ENCODE measurements around the gene MANBA.

Gene MANBA

DNA sequence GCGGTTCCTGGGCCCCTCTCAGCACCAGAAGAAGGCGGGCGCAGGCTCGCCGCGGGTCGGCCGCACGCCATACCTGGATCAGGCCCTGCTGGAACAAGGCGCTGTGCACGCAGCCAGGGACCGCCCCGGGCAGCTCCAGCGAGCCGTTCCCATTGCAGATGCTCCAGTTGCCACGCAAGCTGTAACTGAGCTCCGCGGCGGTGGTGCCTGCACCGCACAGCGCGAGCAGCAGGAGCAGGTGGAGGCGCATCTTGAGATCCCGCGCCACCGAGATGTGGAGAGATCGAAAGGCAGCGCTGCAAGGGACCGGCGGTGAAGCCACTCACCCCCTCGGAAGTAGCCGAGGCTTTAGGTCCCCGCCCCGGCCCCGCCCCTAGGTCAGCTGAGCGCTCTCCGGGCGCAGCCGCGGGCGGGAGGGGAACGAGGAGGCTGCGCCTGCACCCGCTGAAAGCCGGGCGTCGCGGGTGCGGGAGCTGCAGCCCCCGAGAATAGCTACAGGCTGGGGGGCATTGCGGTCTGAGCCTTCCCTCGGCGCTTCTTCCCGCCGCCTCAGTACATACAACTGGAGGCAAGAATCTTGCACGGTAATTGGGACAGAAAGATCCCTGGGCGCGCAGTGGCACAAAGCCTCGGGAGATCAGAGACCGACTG is at the start of gene MANBA:
Gene MANBA (minus strand): TSS at position 324 of the 651 bp plus-strand sequence. CDS start 74 bp downstream, at position 250.
- FAIRE-seq: no peak

DNA sequence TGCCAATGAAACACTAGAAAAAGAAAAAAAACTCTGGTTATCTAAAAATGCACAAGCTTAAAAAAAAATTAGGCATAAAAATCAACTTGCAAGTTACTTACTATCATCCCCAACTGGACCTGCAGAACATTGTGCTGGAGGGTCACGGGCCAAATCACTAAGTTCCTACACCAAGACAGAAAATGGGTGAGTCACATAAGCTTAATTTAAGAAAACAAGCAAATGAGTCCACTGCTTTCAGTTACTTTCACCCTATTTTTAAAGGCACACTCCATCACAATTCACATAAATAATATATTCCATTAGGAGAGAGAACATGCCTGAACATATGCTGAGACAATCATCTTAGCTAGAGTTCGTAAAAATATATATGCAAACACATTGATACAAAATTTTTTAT is 48.9 kb upstream of the MANBA start:
- FAIRE-seq: peak; percentile 6

DNA sequence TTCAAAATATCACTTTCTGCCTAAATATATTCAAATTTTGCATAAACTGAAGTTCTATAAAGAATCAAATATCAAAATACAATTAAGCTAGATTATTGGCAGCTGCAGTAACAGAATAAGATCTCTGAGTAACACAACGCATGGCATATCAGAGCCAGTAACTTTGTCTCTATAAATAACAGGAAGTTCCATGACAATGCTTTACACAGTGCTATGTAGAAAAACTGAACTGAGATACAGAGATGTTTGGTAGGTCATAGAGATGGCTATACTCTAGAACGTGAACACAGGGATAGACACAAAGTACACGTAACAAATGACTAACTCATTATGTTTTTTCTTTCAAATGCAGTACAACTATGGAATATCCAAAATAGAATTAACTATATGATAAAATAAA is 48.4 kb upstream of the MANBA start:
- peak; percentile 59 for FAIRE-seq

DNA sequence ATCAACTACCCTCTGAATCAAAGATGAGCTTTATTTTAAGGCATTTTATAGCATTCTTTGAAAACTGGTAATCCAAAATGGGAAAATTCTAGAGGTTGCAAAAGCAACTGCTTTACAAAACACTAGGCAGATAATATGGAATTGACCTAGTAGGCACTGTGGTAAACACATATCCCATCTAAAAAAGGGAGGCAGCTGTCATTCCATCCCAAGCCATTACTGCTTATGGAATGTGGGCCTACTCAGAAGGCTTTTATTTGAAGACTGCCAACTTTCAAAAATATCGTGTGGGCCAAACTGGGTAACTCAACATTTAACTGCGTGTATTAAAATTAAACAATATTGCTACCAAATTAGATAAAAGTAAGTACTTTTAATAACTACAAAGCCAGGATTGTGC is 47.2 kb upstream of the MANBA start:
- FAIRE-seq: no peak

DNA sequence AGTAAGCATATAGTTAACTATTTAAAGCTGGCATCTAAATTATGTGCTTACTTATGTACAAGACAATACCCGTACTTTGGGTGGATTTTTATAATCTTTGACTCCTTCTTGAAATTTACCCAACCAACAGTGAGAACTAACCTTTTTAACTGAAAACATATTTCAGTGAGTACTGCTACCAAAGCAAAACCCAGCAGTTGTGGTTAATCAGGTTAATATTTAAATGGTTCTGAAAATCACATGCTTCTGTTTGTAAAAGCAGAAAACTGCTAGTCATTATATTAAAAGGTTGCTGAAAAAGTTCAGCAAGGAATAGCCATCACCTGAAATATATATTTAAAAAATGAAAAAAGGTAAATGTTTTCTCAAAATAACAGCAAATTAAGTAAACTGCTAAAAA is 46.6 kb upstream of the MANBA start:
- no peak for FAIRE-seq

DNA sequence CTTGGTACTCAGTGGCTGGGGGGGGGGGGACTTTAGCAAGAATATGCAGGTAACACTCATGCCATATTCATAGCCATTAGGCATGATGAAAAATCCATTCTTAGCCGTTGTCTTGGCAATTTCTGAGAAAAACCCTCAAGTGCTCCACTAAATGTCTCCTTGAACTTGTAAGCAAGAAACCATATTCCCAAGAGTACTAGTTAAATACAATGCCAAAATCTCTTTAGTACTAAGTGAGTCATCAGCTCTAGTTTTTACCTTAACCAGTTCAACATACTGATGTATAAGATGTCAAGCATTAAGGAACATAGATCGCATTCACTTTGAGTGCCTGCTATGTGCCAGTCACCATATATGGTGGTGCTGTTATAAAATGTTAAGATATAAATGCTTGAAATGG is 39.0 kb upstream of the MANBA start:
- FAIRE-seq: no peak

DNA sequence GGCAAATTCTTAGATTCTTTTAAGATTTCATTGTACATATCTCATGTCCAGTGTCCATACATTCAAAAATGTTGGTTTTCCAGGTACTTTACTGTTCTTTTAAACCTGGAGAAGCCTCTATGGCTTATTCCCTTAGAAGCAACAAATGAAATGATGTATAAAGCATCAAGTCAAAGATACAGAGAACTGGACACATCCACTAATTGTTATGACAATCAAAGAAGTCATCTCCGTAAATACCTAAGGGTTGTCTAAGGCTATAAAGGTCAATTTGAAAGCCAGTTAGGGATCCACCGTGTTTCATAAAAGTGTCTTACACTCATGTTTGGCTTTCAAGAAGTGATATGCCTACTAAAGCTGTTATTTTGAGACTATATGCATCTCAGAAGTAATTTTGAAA is 34.2 kb upstream of the MANBA start:
- FAIRE-seq: no peak

DNA sequence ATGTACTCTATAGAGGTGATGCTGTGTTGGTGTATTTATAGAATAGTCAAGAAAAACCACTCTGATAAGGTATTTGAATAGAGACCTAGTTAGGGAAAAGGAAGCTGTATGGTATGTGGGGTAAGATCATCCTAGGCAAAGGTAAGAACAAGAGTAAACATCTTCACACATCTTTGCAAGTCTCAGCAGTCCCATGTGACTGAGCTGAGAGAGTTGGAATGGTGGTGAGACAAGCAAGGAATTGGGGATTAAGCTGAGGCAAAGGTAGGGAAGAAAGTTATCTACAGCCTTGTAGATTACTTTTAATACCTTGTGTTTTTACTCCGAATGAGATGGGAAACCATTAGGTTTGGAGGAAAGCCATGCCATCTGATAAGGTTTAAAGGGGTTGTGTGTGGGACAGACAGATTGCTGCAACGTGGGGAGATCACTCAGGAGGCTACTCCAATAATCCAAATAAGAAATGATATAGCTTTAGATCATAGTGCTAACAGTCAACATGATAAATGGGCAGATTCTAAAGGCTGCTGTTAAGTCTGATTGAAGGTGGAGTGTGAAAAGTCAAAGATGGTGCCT is 31.7 kb upstream of the MANBA start:
- FAIRE-seq: no peak

DNA sequence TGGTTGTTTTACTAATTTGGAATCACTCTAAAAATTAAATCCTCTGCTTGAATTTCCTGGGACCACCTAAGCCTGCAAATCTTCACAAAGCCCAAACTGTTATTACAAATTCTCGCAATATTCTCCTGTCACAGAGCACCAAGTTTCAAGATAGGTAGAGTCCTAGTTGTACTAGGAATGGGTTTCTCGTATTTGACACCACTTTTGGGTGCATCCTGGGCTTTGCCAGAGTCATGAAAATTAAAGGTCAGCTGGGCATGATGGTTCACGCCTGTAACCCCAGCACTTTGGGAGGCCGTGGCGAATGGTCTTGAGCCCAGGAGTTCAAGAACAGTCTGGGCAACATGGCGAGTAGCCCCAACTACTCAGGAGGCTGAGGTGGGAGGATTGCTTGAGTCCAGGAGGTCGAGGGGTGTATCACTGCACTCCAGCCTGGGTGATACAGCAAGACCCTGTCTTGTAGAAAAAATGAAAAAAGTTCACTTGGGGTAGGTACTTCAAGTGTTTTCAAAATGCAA is 30.6 kb upstream of the MANBA start:
- FAIRE-seq: no peak

DNA sequence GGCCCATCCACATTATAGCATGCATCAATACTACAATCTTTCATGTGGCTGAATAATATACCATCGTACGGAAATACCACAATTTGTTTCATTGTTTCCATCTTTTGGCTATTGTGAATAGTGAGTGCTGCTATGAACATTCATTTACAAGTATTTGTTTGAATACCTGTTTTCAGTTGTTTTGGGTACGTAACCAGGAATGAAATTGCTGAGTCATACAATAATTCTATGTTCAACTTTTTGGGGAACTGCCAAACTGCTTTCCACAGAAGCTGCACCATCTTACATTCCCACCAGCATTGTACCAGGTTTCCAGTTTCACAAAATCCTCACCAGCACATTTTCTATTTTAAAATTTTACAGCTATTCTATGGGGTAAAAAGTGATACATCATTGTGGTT is 28.5 kb upstream of the MANBA start:
- FAIRE-seq: peak; percentile 13

DNA sequence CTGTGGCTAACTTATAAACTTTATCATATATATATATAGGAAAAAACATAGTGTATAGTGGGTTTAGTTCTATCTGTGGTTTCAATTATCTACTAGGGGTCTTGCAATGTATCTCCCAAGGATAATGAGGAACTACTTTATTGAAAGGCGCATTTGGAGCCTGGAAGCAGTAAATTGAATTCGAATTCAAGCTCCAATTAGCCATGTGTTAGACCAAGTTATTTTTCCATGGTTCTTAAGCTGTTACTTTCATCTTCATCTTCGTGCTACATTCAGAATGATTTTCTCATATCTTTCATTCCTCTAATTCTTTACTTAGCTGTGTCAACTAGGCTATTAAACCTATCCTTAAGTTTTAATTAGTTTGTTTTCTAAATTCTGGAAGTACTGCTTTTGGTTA is 27.2 kb upstream of the MANBA start:
- no peak for FAIRE-seq

DNA sequence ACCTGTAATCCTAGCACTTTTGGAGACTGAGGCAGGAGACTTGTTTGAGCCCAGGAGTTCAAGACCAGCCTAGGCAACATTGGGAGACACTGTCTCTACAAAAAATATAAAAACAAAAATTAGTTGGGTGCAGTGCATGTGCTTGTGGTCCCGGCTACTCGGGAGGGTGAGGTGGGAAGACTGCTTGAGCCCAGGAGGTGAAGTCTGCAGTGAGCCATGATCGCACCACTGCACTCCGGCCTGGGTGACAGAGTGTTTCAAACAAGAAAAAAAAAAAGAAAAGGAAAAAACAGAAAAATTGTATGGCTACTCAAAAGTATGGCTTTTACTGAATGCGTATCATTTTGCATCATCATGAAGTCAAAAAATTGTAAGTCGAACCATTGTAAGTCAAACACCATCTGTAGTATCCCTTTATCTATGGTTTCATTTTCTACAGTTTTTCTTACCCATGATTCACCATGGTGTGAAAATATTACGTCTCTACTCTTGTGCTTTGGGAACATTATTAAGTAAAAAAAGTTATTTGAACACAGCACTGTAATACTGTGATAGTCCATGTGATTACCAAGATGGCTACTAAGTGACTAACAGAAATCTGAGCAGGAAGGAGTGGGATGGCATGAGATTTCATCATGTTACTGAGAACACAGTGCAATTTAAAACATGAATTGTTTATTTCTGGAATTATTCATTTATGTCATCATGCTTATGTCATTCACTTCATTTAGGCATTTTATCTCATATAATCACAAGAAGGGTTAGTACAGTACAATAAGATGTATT is 26.5 kb upstream of the MANBA start:
- FAIRE-seq: no peak

DNA sequence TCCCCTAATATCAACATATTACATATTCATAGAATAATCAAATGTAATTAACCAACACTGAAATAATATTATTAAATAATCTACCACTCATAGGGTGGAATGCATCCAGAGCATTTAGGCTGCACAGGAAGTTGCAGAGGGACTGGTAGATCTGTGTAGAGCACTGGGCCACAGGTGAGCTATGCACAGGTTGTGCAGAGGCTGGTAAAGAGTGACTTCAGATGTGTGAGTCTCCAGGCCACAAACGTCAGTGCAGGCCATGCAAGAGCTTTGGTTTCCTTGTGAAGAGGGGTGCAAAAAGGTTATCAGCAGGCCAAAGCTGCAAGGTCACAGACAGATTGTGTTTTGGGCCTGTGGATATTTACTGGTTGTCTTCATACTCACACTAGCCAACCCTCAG is 25.5 kb upstream of the MANBA start:
- FAIRE-seq: no peak

DNA sequence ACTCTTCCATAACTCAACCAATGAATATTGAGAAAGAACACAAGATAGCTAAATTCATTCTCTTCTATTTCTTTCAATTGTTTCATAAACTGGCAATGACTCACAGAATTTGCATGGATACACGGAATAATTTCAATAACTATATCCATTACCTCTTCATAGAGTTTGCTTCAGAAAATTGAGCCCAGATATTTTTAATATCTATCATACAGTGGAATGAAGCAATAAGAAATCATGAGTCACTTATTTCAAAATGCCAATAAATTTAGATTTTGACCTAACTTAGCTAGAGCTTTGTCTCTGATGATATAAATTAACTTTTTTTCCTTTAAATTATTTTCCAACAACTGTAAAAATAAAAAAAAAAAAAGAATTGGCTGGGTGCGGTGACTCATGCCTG is 22.2 kb upstream of the MANBA start:
- no peak for FAIRE-seq

DNA sequence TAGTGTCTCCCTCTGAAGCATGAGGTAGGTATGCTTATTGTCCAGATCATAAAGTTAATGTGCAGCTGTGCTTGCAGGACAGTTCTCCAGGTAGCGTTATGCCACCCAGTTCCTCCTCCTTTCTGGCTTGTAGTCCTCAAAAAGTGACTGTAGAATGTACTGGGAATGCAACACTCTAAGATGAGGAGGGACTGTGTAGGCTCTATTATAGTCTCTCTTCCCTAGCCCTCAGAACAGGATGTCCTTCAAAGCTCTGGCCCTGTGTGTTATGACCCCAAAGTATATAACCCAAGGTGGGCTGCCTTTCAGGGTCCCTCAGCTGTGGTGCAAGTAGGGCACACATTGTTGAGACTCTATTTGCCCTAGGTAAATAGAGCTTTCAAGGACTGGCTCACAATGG is 20.8 kb upstream of the MANBA start:
- FAIRE-seq: no peak

DNA sequence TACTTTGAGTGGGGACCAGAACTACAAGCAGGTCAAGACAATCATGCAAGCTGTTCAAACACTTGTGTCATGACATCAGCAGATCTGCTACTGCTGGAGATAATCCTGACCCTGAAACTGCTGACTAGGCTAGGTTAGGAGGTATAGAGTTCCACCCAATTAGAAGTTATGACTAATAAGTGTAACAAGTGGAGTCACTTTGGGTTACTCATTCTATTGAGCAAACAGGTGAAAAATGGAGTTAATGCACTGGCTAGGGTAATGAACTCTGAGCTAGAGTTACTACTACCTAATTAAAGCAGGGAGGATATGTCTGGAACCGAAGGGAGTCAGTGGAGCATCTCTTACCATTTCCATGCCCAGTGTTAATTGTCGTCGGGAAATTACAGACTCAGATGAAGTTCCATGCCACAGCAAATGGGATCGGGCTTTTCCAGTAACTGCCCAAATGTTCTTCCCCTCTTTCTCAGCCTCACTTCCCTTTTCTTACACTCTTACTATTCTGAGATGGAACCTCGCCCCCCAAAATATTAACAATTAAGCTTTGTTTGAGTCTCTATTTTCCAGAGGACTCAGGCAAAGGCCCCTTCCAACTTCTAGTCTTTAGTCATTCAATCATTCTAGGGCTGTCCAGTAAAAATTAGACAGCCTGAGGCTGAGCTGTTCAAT is 19.8 kb upstream of the MANBA start:
- FAIRE-seq: no peak

DNA sequence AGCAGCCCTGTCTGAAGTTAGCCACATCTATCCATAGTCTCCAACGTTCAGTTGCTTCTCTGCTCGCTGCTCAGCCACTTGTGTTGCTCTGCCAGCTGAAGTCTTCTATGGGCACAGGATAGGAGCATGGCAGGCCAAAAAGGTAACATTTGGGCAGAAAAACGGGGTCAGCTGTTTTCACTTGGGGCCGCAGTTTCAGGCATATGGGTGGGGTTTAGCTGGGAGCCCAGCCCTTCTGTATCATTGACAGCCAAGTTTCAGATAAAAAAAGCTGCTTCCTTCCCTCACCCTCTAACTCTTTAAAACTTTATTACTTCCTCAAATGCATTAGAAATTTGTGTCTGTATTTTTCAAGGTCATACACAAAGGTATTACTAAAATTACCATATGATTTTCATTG is 18.4 kb upstream of the MANBA start:
- no peak for FAIRE-seq

DNA sequence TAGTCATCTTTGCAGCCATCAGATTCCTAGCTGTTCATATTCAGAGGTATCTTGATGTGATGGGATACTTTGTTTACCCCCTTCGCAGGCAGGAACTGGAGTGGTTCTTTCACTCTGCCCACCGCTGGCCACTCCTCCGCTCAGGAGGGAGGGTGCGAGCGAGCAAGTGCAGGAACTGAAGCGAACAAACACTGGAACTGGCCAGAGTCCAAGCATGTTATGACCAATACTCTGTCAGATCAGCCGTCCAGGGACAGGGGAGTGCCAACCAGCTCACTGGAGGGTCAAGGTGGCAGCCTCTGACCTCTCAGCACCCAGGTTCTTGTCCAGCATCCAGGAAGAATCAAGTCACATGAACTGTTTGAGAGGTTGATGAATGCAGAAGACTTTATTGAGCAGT is 18.0 kb upstream of the MANBA start:
- no peak for FAIRE-seq

DNA sequence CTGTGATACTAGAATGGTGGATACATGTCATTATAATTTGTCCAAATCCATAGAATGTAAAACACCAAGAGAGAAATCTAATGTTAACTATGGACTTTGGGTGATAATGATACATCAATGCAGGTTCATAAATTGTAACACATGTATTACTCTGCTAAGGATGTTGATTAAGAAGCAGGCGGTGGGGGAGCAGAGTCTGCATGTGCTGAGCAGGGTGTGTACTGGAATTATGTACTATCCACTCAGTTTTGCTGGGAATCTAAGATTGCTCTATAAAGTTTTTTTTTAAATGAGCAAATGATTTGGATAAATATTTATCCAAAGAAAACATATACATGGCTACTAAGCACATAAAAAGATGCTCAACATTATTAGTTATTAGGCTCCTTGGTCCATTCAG is 15.0 kb upstream of the MANBA start:
- no peak for FAIRE-seq

DNA sequence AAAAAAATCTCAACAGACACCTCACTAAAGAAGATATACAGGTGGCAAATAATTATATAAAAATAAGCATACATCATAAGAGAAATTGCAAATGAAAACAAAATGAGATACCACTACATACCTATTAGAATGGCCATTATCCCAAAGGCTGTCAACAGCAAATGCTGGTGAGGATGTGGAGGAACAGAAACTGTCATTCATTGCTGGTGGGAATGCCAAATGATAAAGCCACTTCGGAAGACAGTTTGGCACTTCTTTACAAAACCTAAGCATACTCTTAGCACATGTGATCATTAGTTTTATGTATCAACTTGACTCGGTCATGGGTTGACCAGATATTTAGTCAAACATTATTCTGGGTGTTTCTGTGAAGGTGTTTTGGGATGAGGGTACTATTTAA is 13.5 kb upstream of the MANBA start:
- no peak for FAIRE-seq

DNA sequence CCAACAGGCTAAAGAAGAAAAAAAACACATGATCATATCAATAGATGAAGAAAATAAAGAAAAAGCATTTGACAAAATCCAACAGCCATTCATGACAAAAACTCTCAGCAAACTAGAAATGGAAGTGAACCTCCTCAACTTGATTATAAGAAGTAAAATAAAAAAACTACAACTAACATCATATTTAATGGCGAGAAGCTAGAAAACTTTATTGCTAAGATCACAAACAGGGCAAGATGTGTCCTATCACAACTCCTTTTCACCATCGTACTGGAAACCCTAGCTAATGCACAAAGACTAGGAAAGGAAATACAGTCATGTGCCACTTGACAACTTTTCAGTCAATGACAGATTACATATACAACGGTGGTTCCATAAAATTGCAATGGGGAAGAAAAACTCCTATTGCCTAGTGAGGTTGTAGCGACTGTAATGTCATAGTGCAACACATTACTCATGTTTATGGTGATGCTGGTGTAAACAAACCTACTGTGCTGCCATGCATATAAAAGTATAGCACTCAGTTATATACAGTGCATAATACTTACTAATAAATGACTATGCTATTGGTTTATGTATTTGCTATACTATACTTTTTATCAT is 12.1 kb upstream of the MANBA start:
- FAIRE-seq: no peak

DNA sequence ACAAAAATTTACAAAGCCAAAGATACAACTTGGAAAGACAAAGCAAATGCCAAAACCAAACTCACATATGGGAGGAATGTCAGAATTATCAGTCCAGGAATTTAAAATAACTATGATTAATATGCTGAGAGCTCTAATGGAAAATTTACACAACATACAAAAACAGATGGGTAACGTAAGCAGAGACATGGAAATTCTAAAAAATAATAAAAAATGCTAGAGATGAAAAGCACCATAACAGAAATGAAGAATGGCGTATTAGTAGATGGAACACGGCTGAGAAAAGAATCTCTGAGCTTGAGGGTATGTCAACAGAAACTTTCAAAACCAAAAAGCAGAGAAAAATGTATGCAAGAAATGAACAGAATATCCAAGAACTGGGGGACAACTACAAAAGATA is 4.1 kb upstream of the MANBA start:
- FAIRE-seq: no peak

DNA sequence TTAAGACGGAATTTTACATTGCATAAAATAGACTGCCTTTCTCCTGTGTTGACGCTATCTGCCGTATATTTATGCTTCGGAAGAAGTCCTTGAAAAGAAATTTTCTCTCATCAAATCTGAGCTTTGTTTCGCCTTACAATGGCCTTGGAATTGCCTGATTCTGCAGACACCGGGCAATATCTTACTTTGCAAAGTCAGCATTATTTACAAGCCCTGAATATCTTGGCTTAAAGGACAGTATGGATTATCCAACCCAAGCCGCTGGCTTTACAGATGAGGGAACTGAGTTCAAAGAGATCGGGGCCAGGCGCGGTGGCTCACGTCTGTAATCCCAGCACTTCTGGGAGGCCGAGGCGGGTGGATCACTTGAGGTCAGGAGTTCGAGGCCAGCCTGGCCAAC is 1.1 kb upstream of the MANBA start:
- no peak for FAIRE-seq
